Measurements from ENCODE around the gene KRTAP20-1.

KRTAP20-1 gene

GRCh38 chr21:30620080-30620479 is 3.9 kb downstream of the KRTAP20-1 start:
- Histone ChIP-seq H3K4me3 (ENCODE audit: insufficient read length, low read depth) (no peak overlapping the region), H3K9ac (ENCODE audit: insufficient read length, low read depth) (no peak overlapping the region), H3K27me3 (ENCODE audit: insufficient read depth, insufficient read length) (no peaks in the 10 kb centered on the region), H3K4me1 (ENCODE audit: insufficient read depth, insufficient read length) (no peaks in the 10 kb centered on the region), H3K36me3 (ENCODE audit: insufficient read depth, insufficient read length, low read length) (no peaks in the 10 kb centered on the region), H3K9me3 (ENCODE audit: insufficient read depth, low read length) (peaks cover 10% of the 10 kb centered on the region; the same call in 1 of the 2 replicates)
- no peak for DNase-seq (ENCODE audit: low read depth, low spot score)
- TF ChIP-seq SUZ12 (IDR thresholded peaks at IDR 0.05; ENCODE audit: extremely low read depth, insufficient read depth, insufficient read length) (no peak), YY1 (IDR thresholded peaks at IDR 0.05; ENCODE audit: insufficient read depth, insufficient read length) (no peak), ZNF274 (IDR thresholded peaks at IDR 0.05; ENCODE audit: low read depth, low read length) (no peak)

- Histone ChIP-seq H3K4me1 (ENCODE audit: insufficient read depth, insufficient read length) (no peaks in the 10 kb centered on the region), H3K9me3 (ENCODE audit: insufficient read depth, low read length) (peaks cover 14% of the 10 kb centered on the region; the same call in 1 of the 2 replicates), H3K4me3 (ENCODE audit: insufficient read length, low read depth) (no peak within 1 kb of the TSS), H3K27me3 (ENCODE audit: insufficient read depth, insufficient read length) (no peaks in the 10 kb centered on the region), H3K36me3 (ENCODE audit: insufficient read depth, insufficient read length, low read length) (no peaks in the 10 kb centered on the region), H3K9ac (ENCODE audit: insufficient read length, low read depth) (no peak within 1 kb of the TSS)
- DNase-seq (ENCODE audit: low read depth, low spot score): no peak
- TF ChIP-seq YY1 (IDR thresholded peaks at IDR 0.05; ENCODE audit: insufficient read depth, insufficient read length): no peak
- TF ChIP-seq SUZ12 (IDR thresholded peaks at IDR 0.05; ENCODE audit: extremely low read depth, insufficient read depth, insufficient read length): no peak
- no peak for TF ChIP-seq ZNF274 (IDR thresholded peaks at IDR 0.05; ENCODE audit: low read depth, low read length)
These were observed 4.3 kb downstream of the KRTAP20-1 start, which contains the start of gene KRTAP20-4 for GRCh38 chr21:30620522-30620921. KRTAP20-4 (plus strand) TSS chr21:30620627.

- DNase-seq (ENCODE audit: low read depth, low spot score): no peak
- no peaks in the 10 kb centered on the region for H3K36me3 ChIP-seq (ENCODE audit: insufficient read depth, insufficient read length, low read length)
- TF ChIP-seq YY1 (IDR thresholded peaks at IDR 0.05; ENCODE audit: insufficient read depth, insufficient read length) (no peak), ZNF274 (IDR thresholded peaks at IDR 0.05; ENCODE audit: low read depth, low read length) (no peak)
- no peak overlapping the region for H3K4me3 ChIP-seq (ENCODE audit: insufficient read length, low read depth)
- peaks cover 15% of the 10 kb centered on the region; the same call in 1 of the 2 replicates for H3K9me3 ChIP-seq (ENCODE audit: insufficient read depth, low read length)
- H3K27me3 ChIP-seq (ENCODE audit: insufficient read depth, insufficient read length): no peaks in the 10 kb centered on the region
- no peak overlapping the region for H3K9ac ChIP-seq (ENCODE audit: insufficient read length, low read depth)
- H3K4me1 ChIP-seq (ENCODE audit: insufficient read depth, insufficient read length): no peaks in the 10 kb centered on the region
These were observed 7.1 kb downstream of the KRTAP20-1 start for GRCh38 chr21:30623362-30623761.

GRCh38 chr21:30625449-30626165 is 9.4 kb downstream of the KRTAP20-1 start:
- TF ChIP-seq ZNF274 (IDR thresholded peaks at IDR 0.05; ENCODE audit: low read depth, low read length) (no peak), YY1 (IDR thresholded peaks at IDR 0.05; ENCODE audit: insufficient read depth, insufficient read length) (no peak)
- no peaks in the 10 kb centered on the region for H3K36me3 ChIP-seq (ENCODE audit: insufficient read depth, insufficient read length, low read length)
- no peak for DNase-seq (ENCODE audit: low read depth, low spot score)
- H3K9me3 ChIP-seq (ENCODE audit: insufficient read depth, low read length): peaks cover 15% of the 10 kb centered on the region; the same call in 1 of the 2 replicates
- H3K4me1 ChIP-seq (ENCODE audit: insufficient read depth, insufficient read length): no peaks in the 10 kb centered on the region
- H3K9ac ChIP-seq (ENCODE audit: insufficient read length, low read depth): no peak overlapping the region
- no peak overlapping the region for H3K4me3 ChIP-seq (ENCODE audit: insufficient read length, low read depth)
- H3K27me3 ChIP-seq (ENCODE audit: insufficient read depth, insufficient read length): no peaks in the 10 kb centered on the region

GRCh38 chr21:30628109-30628508 is 11.9 kb downstream of the KRTAP20-1 start:
- Histone ChIP-seq H3K36me3 (ENCODE audit: insufficient read depth, insufficient read length, low read length) (no peaks in the 10 kb centered on the region), H3K4me3 (ENCODE audit: insufficient read length, low read depth) (no peak overlapping the region), H3K9me3 (ENCODE audit: insufficient read depth, low read length) (peaks cover 15% of the 10 kb centered on the region; the same call in 1 of the 2 replicates), H3K9ac (ENCODE audit: insufficient read length, low read depth) (no peak overlapping the region), H3K27me3 (ENCODE audit: insufficient read depth, insufficient read length) (no peaks in the 10 kb centered on the region), H3K4me1 (ENCODE audit: insufficient read depth, insufficient read length) (no peaks in the 10 kb centered on the region)
- no peak for TF ChIP-seq YY1 (IDR thresholded peaks at IDR 0.05; ENCODE audit: insufficient read depth, insufficient read length)
- TF ChIP-seq ZNF274 (IDR thresholded peaks at IDR 0.05; ENCODE audit: low read depth, low read length): no peak
- TF ChIP-seq SUZ12 (IDR thresholded peaks at IDR 0.05; ENCODE audit: extremely low read depth, insufficient read depth, insufficient read length): no peak
- DNase-seq (ENCODE audit: low read depth, low spot score): no peak

- no peaks in the 10 kb centered on the region for H3K4me1 ChIP-seq (ENCODE audit: insufficient read depth, insufficient read length)
- TF ChIP-seq YY1 (IDR thresholded peaks at IDR 0.05; ENCODE audit: insufficient read depth, insufficient read length): no peak
- H3K4me3 ChIP-seq (ENCODE audit: insufficient read length, low read depth): no peak overlapping the region
- H3K27me3 ChIP-seq (ENCODE audit: insufficient read depth, insufficient read length): no peaks in the 10 kb centered on the region
- H3K9me3 ChIP-seq (ENCODE audit: insufficient read depth, low read length): peaks cover 15% of the 10 kb centered on the region; the same call in 1 of the 2 replicates
- no peak for DNase-seq (ENCODE audit: low read depth, low spot score)
- no peaks in the 10 kb centered on the region for H3K36me3 ChIP-seq (ENCODE audit: insufficient read depth, insufficient read length, low read length)
- no peak overlapping the region for H3K9ac ChIP-seq (ENCODE audit: insufficient read length, low read depth)
These were observed 13.0 kb downstream of the KRTAP20-1 start for GRCh38 chr21:30629200-30629599.

- no peak for DNase-seq (ENCODE audit: low read depth, low spot score)
- Histone ChIP-seq H3K9me3 (ENCODE audit: insufficient read depth, low read length) (no peaks in the 10 kb centered on the region), H3K4me3 (ENCODE audit: insufficient read length, low read depth) (no peak within 1 kb of the TSS)
These were observed 18.7 kb downstream of the KRTAP20-1 start, which contains the start of gene KRTAP20-2 for GRCh38 chr21:30634906-30635305. KRTAP20-2 (plus strand) TSS chr21:30635206; CDS start chr21:30635264, 58 bp downstream.

More at GRCh38 chr21:30634906-30635305, 18.7 kb downstream of the KRTAP20-1 start, which contains the start of gene KRTAP20-2:
- TF ChIP-seq SUZ12 (IDR thresholded peaks at IDR 0.05; ENCODE audit: extremely low read depth, insufficient read depth, insufficient read length) (no peak), YY1 (IDR thresholded peaks at IDR 0.05; ENCODE audit: insufficient read depth, insufficient read length) (no peak), ZNF274 (IDR thresholded peaks at IDR 0.05; ENCODE audit: low read depth, low read length) (no peak)
- Histone ChIP-seq H3K36me3 (ENCODE audit: insufficient read depth, insufficient read length, low read length) (no peaks in the 10 kb centered on the region), H3K9ac (ENCODE audit: insufficient read length, low read depth) (no peak within 1 kb of the TSS), H3K4me1 (ENCODE audit: insufficient read depth, insufficient read length) (no peaks in the 10 kb centered on the region), H3K27me3 (ENCODE audit: insufficient read depth, insufficient read length) (no peaks in the 10 kb centered on the region)
